GM21360 (cell line): ENCODE measurements around the gene TANGO2.

Experiments used
- ATAC-seq: cut with Tn5 transposase; IDR thresholded peaks from one replicate; pipeline ENCODE4 v1.9.1; 2021; ENCODE audit warnings: mild to moderate bottlenecking, moderate library complexity; ENCODE audit not compliant: unreplicated experiment

The TANGO2 gene

DNA sequence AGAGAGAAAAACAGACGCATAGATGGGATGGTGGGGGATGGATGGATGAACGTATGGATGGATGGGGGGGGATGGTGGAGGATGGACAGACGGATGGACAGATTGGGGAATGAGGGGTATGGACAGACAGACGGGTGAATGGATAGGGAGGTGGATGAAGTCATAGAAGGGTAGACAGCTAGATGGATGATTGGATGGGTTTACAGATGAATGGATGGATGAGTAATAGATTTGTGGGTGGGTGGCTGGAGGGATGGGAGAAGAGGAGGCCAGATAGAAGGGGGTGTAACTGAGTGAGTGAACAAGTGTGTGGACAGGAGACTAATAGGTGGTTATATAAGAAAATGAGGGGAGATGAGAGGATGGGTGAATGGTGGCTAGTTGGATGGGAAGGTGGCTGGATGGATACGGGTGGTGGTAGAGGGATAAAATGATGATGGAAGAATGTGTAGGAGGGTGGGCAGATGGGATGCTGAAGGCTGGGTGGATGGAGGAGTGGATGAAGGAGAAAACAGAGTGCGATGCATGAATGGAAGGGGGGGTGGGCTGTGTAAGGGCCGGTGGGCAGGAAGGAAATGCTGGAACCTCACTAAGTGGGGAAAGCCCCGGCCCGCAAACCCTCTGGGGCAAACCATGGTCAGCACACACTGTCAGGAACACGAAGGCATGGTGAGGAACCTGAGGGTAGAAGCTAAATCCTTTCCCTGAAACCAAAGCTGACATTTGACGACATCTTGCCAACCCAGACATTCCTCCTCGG is 25.9 kb upstream of the TANGO2 start:
- ATAC-seq, result no peak

DNA sequence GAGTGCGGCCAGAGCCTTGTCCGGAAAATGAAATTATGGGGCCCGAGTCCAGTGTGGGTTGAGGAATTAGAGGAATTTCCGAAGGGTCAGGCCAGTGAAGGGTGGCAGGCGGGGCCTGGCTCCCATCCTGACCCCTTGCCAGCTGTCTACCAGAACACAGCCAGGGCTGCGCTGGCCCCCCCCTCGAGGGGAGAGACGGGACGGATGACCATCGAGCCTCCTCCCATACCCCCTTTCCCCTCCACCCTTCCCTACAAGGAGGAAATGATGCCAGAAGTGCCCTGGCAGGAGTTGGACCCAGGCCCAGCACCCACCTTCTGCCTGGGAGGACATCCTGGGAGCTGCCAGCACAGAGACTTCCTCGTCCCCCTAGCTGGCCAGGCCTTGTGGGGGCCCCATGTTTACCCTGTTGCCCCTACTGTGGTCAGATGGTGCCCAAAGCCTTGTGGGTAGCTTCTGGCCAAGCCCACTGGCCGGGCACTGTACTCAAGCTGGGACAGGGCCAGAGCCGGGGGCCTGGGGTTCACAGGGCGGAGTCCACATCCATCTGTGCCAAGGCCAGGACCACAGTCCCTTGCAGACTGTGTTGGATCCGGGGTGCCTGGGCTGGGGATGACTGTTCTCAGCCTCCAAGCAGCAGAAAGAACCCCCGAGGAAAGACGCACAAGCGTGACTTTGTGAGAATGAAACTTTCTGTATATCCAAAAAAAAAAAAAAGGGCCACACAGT is 25.1 kb upstream of the TANGO2 start:
- no peak for ATAC-seq

- ATAC-seq, result no peak
Measured at GRCh38 chr22:19996694-19997384, 24.1 kb upstream of the TANGO2 start.

GRCh38 chr22:19997561-19998231 is 23.2 kb upstream of the TANGO2 start:
- no peak for ATAC-seq

- no peak for ATAC-seq
Measured at GRCh38 chr22:19998232-19998951, 22.5 kb upstream of the TANGO2 start.

DNA sequence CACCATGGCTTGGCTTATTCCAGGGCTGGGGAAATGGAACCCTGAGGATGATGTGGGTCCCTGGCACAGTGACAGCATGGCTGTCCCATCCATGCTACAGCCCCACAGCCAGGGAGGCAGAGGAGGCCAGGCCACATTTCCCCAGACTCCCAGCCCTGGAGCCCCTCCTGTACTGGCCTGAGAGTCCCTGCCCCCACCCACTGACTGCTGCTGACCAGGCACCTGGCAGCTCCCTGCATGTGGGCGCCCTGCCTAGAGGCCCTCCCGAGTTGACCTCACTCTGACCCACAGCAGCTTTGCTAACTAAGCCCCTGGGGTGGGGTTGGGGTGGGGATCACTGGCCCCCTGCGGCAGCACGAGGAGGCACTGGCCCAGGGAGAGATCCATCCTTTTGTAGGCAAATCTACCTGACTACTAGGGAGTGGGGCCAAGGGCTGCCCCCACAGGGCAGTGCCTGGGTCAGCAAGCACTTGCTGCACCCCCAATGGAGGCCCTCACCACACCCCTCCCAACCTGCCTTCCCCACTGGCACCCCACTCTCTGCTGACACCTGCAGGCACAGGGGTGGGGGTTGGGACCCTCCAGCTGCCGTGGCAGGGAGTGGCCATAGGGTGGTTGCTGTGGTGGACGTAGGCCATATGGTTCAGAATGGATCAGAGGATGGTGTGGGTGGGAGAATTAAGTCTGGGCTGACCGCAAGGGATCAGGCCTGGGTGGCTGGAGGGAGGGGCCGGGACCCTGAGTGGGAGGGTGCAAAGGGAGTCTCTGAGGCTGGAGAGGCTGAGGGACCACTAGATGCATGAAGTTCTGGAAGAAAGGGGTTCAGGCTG is 21.7 kb upstream of the TANGO2 start:
- ATAC-seq, result no peak

GRCh38 chr22:20000246-20001081 is 20.4 kb upstream of the TANGO2 start:
- no peak for ATAC-seq

GRCh38 chr22:20001082-20001638 is 19.8 kb upstream of the TANGO2 start:
- no peak for ATAC-seq

- no peak for ATAC-seq
Measured at GRCh38 chr22:20002128-20002527, 18.8 kb upstream of the TANGO2 start.

DNA sequence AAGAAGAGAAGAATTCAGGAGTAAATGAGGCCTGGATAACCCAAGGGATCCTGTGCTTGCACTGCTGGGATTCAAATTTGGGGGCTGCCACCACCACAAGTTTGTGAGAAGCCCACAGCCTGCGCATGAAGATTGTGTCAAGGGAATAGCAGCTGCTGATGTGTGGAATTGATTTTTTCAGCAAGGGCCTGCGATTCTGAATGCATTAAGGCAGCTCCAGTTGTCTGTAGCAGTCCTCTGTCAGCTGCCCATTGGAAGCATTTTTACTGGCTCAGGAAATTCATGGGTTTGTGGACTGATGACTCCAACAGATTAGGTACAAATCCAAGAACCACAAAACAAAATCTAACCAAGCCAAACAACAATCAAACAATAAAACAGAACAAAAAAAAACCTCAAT is 18.3 kb upstream of the TANGO2 start:
- ATAC-seq, result no peak

DNA sequence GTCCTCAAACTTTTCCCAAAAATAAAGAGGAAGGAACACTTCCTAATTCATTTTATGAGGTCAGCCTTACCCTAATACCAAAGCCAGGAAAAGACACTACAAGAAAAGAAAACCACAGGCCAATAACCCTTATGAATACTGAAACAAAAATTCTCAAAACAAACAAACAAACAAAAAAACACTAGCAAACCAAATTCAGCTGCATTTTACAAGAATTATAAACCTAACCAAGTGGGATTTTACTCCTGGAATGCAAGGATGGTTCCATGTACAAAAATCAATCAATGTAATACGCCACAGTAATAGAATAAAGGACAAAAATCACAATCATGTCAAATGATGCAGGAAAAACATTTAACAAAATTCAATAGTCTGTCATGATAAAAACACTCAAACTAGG is 17.6 kb upstream of the TANGO2 start:
- ATAC-seq, result no peak

DNA sequence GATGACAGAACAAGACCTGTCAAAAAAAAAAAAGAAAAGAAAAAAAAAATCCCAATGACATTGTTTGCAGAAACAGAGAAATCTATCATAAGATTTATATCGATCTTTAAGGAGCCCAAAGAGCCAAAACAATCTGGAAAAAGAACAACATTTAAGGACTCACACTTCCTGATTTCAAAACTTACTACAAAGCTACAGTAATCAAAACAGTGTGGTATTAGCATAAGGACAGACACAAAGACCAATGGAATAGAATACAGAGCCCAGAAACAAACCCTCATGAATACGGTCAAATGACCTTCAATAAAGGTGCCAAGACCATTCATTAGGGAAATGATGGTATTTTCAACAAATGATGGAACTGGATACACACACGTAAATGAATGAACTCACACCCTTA is 16.4 kb upstream of the TANGO2 start:
- no peak for ATAC-seq

- ATAC-seq, result no peak
Measured at GRCh38 chr22:20008221-20008995, 12.5 kb upstream of the TANGO2 start.

- no peak for ATAC-seq
Measured at GRCh38 chr22:20009018-20009491, 11.9 kb upstream of the TANGO2 start.

DNA sequence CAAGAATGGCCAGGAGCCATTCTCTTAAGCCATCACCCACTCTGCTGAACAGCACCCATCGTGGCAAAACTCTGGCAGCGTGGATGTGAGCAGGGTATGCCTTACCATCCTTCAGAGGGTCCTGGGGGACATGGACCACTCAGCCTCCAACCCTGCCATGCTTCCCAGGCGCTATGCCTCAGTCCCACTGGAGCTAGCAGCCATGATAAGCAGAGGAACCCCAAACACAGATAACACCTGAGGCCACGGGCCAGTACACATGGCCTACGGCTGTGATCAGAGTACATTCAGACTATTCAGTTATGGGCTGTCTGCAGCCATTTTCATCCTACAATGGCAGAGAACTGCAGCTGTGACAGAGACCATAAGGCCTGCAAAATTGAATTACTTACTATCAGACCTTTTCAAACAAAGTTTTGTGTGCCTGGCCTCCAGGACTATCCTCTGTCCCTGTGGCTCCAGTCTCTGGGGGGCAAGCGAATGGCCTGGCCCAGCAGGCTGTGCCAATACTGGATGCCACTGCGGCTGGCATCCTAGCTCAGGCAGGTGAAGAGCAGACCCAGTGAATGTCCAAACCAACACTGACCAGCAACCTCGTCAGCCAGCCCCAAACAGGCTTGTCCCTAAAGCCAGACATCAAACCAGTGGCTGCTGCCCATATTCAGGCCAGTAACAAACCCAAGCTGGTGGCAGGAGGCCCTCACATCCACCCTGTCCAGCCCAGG is 11.2 kb upstream of the TANGO2 start:
- no peak for ATAC-seq

- no peak for ATAC-seq
Measured at GRCh38 chr22:20010307-20011122, 10.4 kb upstream of the TANGO2 start.
